Measurements from ENCODE around the gene LRRC30. TPM values are rescaled to one million over a fixed set of nuclear protein-coding genes. Genes with fewer than 3 reads are reported as not detected.
A peak's percentile ranks its signal among the peaks of the same experiment; 100 is the strongest.

The LRRC30 gene
- total RNA-seq, 1 donor from 2014 or later, result 0.69 TPM

DNA sequence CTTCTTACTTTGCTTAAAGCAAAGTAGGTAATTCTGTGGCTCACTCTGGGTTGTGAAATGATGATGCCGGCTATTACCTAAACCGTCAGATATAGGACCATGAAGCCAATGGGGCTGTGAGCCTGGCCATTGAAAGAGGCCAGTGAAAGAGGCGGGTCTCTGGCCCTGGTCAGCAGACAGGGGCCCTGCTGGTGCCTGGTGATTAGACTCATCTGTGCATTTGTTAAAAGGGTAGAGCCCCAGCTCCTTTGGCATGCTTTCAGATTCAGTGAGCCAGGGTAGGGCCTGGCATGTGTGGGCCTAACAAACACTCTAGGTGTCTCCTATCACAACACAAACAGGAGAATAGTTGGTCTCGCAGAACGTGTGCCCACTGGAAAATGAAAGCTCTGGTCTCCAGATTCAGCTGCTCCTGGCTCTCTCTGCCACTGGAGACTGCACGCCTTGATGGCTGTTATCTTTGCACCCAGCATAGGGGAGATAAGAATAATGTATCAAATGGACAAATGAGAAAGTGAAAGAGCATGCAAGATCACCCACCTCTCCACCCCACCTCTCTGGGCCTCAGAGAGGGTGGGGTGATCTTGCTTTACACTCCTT is 6.9 kb downstream of the LRRC30 start:
- DNase-seq, result no peak

DNA sequence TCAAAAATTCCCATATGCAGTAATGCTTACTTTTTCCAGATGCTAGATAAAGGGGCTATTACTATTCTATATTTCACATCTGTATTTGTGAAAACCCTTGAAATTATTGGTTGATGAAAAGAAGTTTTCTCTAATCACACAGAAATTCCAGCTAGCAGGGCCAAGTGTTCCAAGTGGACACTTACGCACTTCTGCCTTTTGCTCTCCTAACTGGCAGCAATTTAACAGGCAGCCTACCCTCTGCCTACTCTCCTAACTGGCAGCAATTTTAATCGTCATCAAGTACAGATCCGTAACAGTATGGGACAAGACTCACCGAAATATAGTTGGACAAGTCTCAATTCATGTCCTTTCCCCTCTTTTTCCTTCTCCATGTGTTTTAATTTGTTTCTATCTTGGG is 12.0 kb downstream of the LRRC30 start:
- DNase-seq, result peak; percentile 57

DNA sequence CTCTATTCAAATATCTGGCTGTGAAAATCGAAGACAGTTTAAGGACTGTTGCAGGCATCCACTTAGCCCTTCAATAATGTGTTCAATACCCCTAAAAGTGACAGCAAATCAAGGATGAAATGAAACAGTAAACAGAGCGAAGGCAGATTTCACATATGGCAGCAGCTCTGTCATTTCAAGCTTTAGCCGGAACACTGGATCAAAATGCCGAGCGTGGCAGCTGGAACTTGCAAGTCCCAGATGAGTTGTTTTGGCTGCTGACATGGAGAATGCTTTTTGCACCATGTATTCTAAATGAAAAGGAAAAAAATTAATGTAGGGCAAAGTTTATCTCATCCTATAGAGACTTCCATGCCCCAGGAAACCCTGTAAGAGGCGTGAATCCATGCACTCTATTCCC is 18.0 kb downstream of the LRRC30 start:
- peak; percentile 89 for DNase-seq

DNA sequence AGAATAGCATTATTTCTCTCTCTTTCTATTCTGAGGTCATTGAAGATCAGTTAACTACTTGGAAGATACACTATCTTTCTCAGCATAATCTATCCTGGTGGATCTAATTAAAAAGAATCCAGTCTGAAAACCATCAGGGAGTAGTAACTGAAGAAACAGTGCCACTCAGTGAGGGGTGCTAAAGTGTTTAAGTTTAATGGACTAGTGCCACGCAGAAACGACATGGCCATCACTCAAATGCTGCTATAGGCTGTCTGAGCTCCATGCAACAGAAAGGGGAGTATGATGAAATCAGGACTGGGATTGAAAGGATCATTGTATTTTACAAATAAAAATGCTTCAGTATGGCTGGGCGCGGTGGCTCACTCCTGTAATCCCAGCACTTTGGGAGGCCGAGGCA is 23.3 kb downstream of the LRRC30 start:
- no peak for DNase-seq

DNA sequence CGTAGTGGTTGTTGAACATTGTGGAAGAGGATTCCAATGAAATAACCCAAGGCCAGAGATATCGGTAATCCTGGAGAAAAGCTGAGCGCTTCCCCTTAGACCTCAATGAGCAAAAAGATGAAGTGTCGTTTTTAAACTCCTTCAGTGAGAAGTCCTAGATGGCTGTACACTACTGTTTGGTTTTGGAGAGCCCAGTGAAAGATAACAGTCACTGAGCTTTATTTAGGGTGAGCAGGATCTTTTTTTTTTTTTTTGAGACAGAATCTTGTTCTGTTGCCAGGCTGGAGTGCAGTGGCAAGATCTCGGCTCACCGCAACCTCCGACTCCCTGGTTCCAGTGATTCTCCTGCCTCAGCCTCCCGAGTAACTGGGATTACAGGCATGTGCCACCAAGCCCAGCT is 24.2 kb downstream of the LRRC30 start:
- DNase-seq, result no peak

DNA sequence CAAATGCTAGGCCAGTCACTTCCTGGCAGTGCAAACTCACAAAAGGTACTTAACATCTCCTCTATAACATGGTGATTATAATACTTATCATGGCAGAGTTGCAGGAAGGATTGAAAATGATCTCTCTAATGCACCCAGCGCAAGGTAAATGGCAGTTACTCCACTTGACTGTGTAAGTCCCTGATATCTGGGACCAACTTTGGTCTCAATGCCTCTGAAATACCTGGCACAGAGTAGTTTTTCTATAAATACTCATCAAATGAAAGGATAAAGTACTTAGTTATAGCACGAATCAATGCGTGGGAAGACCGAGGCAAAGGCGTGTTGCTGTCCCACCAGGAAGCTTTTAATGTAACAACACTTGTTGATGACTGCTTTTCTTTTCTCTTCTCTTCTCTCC is 24.8 kb downstream of the LRRC30 start:
- no peak for DNase-seq

DNA sequence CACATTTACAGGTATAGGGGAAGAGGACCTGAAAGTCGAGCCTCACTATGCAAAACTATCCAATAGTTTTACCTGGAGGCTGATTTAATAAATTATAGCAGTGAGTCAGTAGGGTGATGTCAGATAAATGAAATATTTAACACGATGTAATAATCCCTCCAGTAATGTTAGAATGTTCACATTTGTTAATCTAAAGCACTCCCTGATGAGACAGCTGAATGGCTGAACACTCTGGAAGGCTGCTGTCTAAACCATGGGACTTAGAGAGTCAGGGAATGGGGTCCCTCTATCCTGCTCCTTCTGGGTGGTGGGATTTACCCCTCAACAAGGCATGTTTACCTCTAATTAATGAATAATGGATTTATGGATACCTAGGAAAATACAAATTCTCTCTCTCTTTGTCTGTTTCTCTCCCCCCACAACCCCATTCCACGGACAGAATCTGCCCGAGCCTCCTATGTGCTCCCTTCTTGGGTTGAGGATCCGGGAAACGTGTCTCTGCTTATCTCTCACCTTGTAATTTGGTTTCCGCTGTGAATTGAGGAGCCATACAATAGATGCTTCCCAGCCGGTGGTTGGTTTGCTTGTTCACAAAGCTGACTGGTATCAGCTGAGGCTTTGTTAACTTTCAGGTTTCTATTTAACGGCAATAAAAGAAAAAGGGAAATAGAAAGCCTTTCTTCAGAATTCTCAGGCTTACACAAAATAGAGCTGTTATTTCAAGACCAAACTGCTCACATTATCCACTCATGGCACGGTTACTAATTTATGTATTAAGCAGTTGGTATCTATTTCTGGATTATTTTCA is 25.9 kb downstream of the LRRC30 start:
- no peak for DNase-seq

DNA sequence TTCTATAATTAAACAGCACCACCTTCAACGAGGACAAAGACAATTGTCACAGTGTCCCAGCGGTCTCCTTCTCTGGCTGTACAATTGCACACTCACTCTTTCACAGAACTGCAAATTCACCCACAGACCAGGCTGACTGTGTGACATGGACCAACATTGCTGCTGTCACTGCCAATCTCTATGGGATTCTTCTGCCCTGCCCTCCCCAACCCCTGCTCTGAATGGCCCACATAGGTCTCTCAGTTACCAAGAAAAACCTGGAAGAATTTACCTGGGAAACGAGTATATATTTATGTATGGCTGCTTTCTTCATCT is 26.5 kb downstream of the LRRC30 start:
- no peak for DNase-seq

DNA sequence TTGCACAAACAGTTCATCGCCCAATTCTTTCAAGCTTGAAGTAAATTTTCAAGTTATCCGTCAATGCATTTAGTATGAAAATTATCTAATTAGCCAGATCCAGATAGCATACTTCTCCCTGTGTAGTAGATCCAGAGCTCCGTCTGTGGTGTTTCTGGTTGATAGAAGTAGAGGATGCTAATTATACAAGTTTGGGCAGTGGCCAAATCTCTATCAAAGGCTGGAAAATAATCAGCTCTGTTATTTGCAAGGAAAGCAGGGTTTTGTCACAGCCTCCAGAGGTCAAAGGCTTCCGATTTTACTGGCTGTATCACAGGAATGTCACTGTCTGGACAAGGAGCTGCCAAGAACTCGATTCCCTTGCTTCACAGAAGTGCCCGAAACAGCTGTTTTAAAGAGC is 28.6 kb downstream of the LRRC30 start:
- no peak for DNase-seq

DNA sequence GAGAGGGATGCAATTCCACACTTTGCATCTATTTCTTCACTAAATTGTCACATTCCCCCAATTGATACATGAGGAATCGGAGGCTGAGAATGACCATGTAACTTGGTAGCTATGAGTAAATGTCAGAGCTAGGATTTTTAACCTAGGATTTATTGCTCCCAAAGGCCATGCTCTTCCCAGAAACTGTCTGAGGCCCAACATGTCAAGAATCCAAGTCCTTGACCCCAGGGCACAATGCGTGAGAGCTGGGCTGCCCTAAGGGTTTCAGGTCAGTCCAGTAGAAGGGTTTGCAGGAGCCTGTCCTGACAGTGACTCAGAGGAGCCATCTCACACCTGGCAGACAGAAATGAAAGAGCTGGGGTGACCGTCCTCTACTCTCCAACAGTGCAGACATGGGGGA is 30.3 kb downstream of the LRRC30 start:
- DNase-seq, result no peak

DNA sequence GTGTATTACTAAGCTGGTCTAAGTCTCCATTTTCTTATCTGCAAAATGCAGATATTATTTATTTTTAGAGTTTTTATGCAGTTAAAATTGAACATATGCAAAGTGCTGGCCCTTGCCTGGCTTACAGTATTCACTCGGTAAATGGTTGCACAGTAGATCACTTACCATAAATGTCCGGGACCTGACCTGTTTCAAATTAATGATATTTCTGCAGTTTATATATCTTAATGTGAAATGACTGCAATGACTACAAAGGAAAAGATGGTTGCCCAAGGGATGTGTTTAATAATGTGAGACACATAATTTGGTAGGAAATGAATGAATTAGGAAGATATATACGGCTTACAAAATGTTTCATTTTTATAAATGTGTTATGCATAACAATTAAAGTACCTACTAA is 37.1 kb downstream of the LRRC30 start:
- DNase-seq, result no peak

DNA sequence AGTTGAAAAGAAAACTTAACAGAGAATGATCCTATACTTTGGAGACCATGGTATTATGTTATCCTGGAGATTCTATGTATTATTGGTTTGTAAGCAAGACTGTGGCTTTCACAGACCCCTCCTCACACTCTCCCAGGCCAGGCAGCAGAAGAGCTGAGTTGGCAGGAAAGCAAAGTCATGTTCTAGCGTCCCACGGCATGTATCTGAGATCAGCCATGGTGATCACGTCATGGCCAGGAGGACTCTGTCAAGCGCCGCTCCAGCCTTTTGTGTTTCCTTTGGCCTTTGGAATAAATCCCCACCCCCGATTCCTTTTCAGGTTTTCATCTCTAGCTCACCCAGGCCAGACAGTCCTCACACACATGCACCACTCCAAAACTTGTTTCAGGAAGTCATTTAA is 39.1 kb downstream of the LRRC30 start:
- no peak for DNase-seq

DNA sequence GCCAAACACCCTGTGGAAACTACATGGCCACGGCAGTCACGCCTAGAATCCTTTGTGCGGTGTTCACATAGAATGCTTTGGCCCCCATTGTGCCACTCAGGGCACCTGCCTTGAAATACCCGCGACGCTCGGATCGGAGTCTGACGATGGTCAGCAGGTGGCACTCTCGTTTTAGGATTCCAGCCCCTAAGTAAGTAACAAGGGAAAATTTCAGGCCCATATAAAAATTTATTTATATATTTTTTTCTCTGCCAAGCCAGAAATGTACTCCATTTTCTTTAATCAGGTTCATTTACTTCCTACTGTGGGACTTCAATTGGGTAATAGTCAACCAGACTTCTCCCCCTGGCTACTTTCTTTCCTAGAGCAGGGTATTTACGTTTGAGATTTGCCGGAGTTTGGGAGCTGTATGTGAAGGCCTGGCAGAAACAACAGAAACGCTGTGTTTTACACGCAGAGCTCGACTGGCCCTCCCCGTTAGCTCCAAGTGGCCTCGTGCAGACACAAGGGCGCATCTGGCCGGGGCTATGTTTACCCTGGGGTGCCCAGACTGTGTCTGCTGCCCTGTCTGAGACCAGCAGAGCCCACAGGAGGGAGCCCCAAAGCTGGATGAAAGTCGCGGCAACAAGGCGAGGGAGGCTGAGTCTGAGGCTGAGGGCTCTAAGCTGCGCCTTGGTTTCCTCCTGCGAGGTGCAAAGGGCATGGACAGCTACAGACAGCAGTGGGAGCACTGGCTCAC is 41.6 kb downstream of the LRRC30 start:
- DNase-seq, result peak; percentile 53

DNA sequence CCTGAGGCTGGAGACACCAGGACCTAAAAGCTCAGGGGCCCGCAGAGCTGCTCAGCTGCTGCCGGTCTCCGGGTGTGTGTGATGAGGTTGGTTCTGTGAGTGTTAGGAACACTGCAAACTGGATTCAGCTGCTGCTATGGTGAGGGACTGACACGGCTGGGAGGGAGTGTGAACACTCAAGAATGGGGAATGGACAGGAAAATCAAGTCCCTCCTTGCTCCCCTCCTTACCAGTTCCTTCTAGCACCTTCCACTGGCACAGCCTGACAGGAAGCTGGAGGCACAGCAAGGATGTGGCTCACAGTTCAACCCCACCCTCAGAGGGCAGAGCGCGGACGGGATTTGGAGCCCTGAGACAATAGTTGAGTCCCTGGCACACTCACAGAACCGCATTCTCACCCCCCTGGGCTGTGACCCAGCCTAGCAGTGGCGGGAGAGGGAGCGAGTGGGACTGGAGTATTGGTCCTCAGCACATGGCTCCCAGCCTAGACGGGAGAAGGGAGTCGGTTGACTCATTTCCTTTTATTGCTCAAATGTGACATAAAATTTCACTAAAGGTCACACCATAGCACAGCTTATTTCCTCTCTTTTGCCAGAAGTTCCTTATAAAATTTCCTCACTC is 42.5 kb downstream of the LRRC30 start:
- no peak for DNase-seq

DNA sequence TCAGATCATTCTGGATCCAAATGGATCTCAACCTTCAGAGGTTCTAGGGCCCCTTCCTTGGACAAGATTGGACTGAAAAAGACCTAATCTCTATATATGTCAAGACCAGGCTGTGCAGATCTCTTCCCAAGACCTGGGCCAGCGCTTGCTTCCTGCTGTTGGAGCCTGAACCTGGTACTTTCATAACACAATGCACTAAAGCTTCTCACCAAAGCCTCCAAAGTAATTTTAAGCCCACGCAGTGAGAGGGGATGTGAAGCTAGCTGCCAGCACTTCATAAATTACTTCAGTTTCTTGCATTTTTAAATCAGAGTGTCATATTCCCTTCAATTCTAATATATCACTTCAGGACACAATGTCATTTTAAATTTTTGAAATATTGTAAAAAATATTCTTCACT is 50.7 kb downstream of the LRRC30 start:
- DNase-seq, result no peak

Other genes starting within 250 kb of the LRRC30 start
- gene LAMA1, start 113.3 kb upstream of the LRRC30 start, total RNA-seq, result 2.4 TPM